Loucy (cell line): Measurements from ENCODE around the gene GPRC5C.

ENCODE experiments used
- H2AFZ ChIP-seq: fragments of 200-600 bp; sonication (generic); 2 replicates; pipeline ENCODE4 v1.6.0; 2016; ENCODE audit warnings: antibody characterized with exemption, mild to moderate bottlenecking, low read length, moderate library complexity
- H3F3A ChIP-seq: fragments of 200-600 bp; 2 replicates; pipeline ENCODE4 v1.6.0; 2016; ENCODE audit warnings: antibody characterized with exemption, low read depth, mild to moderate bottlenecking
- H3K27me3 ChIP-seq: fragments of 200-600 bp; sonication (generic); 2 replicates; pipeline ENCODE4 v1.6.1; 2014; ENCODE audit warnings: low read length, mild to moderate bottlenecking; ENCODE audit not compliant: insufficient read depth, poor library complexity, severe bottlenecking
- H3K36me3 ChIP-seq: fragments of 200-600 bp; sonication (generic); 2 replicates; pipeline ENCODE4 v1.6.1; 2016; ENCODE audit warnings: low read length; ENCODE audit not compliant: insufficient read depth
- H3K4me1 ChIP-seq: fragments of 200-600 bp; sonication (generic); 2 replicates; pipeline ENCODE4 v1.5.1; 2014; ENCODE audit warnings: low read length, mild to moderate bottlenecking; ENCODE audit not compliant: insufficient read depth, poor library complexity, severe bottlenecking
- H3K4me2 ChIP-seq: fragments of 200-600 bp; sonication (generic); 2 replicates; pipeline ENCODE4 v1.6.0; 2014; ENCODE audit warnings: antibody characterized with exemption, low read length, low read depth, mild to moderate bottlenecking; ENCODE audit not compliant: poor library complexity, severe bottlenecking
- H3K4me3 ChIP-seq: fragments of 200-600 bp; sonication (generic); 2 replicates; pipeline ENCODE4 v1.5.1; 2014; ENCODE audit warnings: low read length, mild to moderate bottlenecking, mixed read lengths; ENCODE audit not compliant: poor library complexity, severe bottlenecking
- H3K79me2 ChIP-seq: fragments of 200-600 bp; sonication (generic); 2 replicates; pipeline ENCODE4 v1.6.1; 2014; ENCODE audit warnings: low read length; ENCODE audit not compliant: insufficient read depth
- H3K9ac ChIP-seq: fragments of 200-600 bp; sonication (generic); 2 replicates; pipeline ENCODE4 v1.6.0; 2014; ENCODE audit warnings: mild to moderate bottlenecking, low read depth, low read length, moderate library complexity; ENCODE audit not compliant: poor library complexity, severe bottlenecking
- H3K9me2 ChIP-seq: fragments of 200-600 bp; sonication (generic); replicated peaks from 2 replicates; pipeline ENCODE4 v1.6.1; 2016; ENCODE audit warnings: low read depth, low read length, mixed read lengths
- H3K9me3 ChIP-seq: fragments of 200-600 bp; sonication (generic); 2 replicates; pipeline ENCODE4 v1.6.1; 2014; ENCODE audit warnings: mild to moderate bottlenecking, antibody characterized with exemption, low read length, low read depth; ENCODE audit not compliant: insufficient read depth
- H4K20me1 ChIP-seq: fragments of 200-600 bp; sonication (generic); 2 replicates; pipeline ENCODE4 v1.6.0; 2014; ENCODE audit warnings: antibody characterized with exemption, low read length, mild to moderate bottlenecking; ENCODE audit not compliant: insufficient read depth, poor library complexity, severe bottlenecking
- CTCF ChIP-seq: fragments of 200-600 bp; sonication (generic); conservative IDR thresholded peaks from 2 replicates; pipeline ENCODE4 v1.5.1; 2014; ENCODE audit warnings: mild to moderate bottlenecking, antibody characterized with exemption, low read length
- EZH2phosphoT487 ChIP-seq: fragments of 200-600 bp; IDR thresholded peaks from 2 replicates; pipeline ENCODE4 v1.6.1; 2018; ENCODE audit warnings: antibody characterized with exemption, mild to moderate bottlenecking, moderate library complexity, borderline replicate concordance

GPRC5C gene

GRCh38 chr17:74408262-74408661 is 23.6 kb upstream of the GPRC5C start:
- Histone ChIP-seq H3F3A (no peaks in the 10 kb centered on the region), H3K4me1 (peaks cover 30% of the 10 kb centered on the region), H3K4me3 (no peak overlapping the region), H2AFZ (no peak overlapping the region), H3K9me2 (no peaks in the 10 kb centered on the region), H4K20me1 (no peaks in the 10 kb centered on the region), H3K79me2 (no peaks in the 10 kb centered on the region), H3K36me3 (no peaks in the 10 kb centered on the region), H3K4me2 (no peak overlapping the region), H3K27me3 (no peaks in the 10 kb centered on the region), H3K9me3 (no peaks in the 10 kb centered on the region), H3K9ac (no peak overlapping the region)
- TF ChIP-seq EZH2phosphoT487 (no peak), CTCF (no peak)

- H3K4me3 ChIP-seq = no peak overlapping the region
- H3K4me1 ChIP-seq = peaks cover 30% of the 10 kb centered on the region
- no peak overlapping the region for H3K4me2 ChIP-seq
- no peaks in the 10 kb centered on the region for H3K79me2 ChIP-seq
- H3F3A ChIP-seq = no peaks in the 10 kb centered on the region
- H3K27me3 ChIP-seq = no peaks in the 10 kb centered on the region
- H3K36me3 ChIP-seq = no peaks in the 10 kb centered on the region
- no peak overlapping the region for H2AFZ ChIP-seq
- H3K9me3 ChIP-seq = no peaks in the 10 kb centered on the region
- no peak overlapping the region for H3K9ac ChIP-seq
- no peaks in the 10 kb centered on the region for H3K9me2 ChIP-seq
- no peak for TF ChIP-seq EZH2phosphoT487
- TF ChIP-seq CTCF = no peak
- no peaks in the 10 kb centered on the region for H4K20me1 ChIP-seq
Measured at GRCh38 chr17:74408815-74409214, 23.1 kb upstream of the GPRC5C start.

- Histone ChIP-seq H3K9ac (peak overlapping the region; percentile 74), H3K9me3 (no peaks in the 10 kb centered on the region), H3K4me3 (peak overlapping the region; percentile 42), H3K79me2 (no peaks in the 10 kb centered on the region), H4K20me1 (no peaks in the 10 kb centered on the region), H3K9me2 (no peaks in the 10 kb centered on the region), H2AFZ (0 out of 2 replicates have a peak overlapping the region, but pooled peaks have one; percentile 41), H3K27me3 (no peaks in the 10 kb centered on the region), H3K36me3 (no peaks in the 10 kb centered on the region), H3K4me2 (peak overlapping the region; percentile 66), H3K4me1 (peaks cover 30% of the 10 kb centered on the region), H3F3A (no peaks in the 10 kb centered on the region)
- TF ChIP-seq CTCF = no peak
- no peak for TF ChIP-seq EZH2phosphoT487
Measured at GRCh38 chr17:74410001-74410443, 21.9 kb upstream of the GPRC5C start.
